Spleen (tissue), 11 donors: ENCODE measurements around the gene ZNF207. TPM values are rescaled to one million over a fixed set of nuclear protein-coding genes. Genes with fewer than 3 reads are reported as not detected.
A peak's percentile ranks its signal among the peaks of the same experiment; 100 is the strongest.

Experiments
- DNase-seq: peaks from one replicate; pipeline ENCODE4 v3.0.0-alpha.2; 2020
- H3K27ac ChIP-seq, 8 donors: fragments of 200-600 bp; sonication (generic) in 7 of 8; 1 replicate in 4 of 8; 2 replicates in 4 of 8; pipeline versions ENCODE4 v1.5.0 to v1.8.0; 2016 to 2021; ENCODE audit warnings: inconsistent platforms in 4 of 8, mild to moderate bottlenecking in 4 of 8, moderate library complexity in 1 of 8
- H3K27me3 ChIP-seq, 7 donors: fragments of 200-600 bp; sonication (generic) in 6 of 7; replicated peaks in 1 of 7; 1 replicate in 4 of 7; 2 replicates in 3 of 7; pipeline versions ENCODE4 v1.5.0 to v1.8.0; 2016 to 2021; ENCODE audit warnings: inconsistent platforms in 3 of 7, mild to moderate bottlenecking in 1 of 7
- H3K36me3 ChIP-seq, 6 donors: fragments of 200-600 bp; sonication (generic) in 5 of 6; 1 replicate in 4 of 6; 2 replicates in 2 of 6; pipeline versions ENCODE4 v1.5.0 to v1.8.0; 2016 to 2021; ENCODE audit warnings: inconsistent platforms in 2 of 6
- H3K4me1 ChIP-seq, 6 donors: fragments of 200-600 bp; sonication (generic) in 5 of 6; 1 replicate in 3 of 6; 2 replicates in 3 of 6; pipeline versions ENCODE4 v1.5.0 to v1.8.0; 2016 to 2021; ENCODE audit warnings: inconsistent platforms in 3 of 6
- H3K4me3 ChIP-seq, 8 donors: fragments of 200-600 bp; sonication (generic) in 7 of 8; 1 replicate in 4 of 8; 2 replicates in 4 of 8; pipeline versions ENCODE4 v1.5.0 to v1.8.0; 2016 to 2021; ENCODE audit warnings: inconsistent platforms in 4 of 8, mild to moderate bottlenecking in 4 of 8, moderate library complexity in 2 of 8
- H3K9me3 ChIP-seq, 8 donors: fragments of 200-600 bp; sonication (generic) in 7 of 8; 1 replicate in 4 of 8; 2 replicates in 4 of 8; pipeline versions ENCODE4 v1.5.0 to v1.8.0; 2016 to 2021; ENCODE audit warnings: inconsistent platforms in 4 of 8
- POLR2A ChIP-seq, 3 donors: fragments of 450-650 bp; IDR thresholded peaks; one replicate each; pipeline ENCODE4 v1.5.1; 2017; ENCODE audit warnings: antibody characterized with exemption in 3 of 3, mild to moderate bottlenecking in 1 of 3
- POLR2AphosphoS5 ChIP-seq, 3 donors: sonication (generic); formaldehyde crosslinking; IDR thresholded peaks; one replicate each; pipeline ENCODE4 v1.5.1; 2017; ENCODE audit warnings: antibody characterized with exemption in 3 of 3
- WGBS, 5 donors: extraction: QIAGEN DNeasy Blood & Tissue Kit in 3 of 5; methylation state at CpG; one replicate each; pipeline versions ENCODE4 v1.1.5 to v1.1.7; 2013 to 2018; 5-methylcytosine and 5-hydroxymethylcytosine counted together
- intact Hi-C: fragments of 100-400 bp; cut with DNase I; formaldehyde crosslinking; loops from one replicate; pipeline ENCODE4 v1.15.0; 2023; ENCODE audit warnings: low total_unique reads
- polyA plus RNA-seq, 3 donors: library from polyadenylated mRNA; stranded (reverse); fragments of 200-250 nt; gene quantifications; one replicate each; pipeline ENCODE4 v1.2.1, GENCODE V29; 2013
- total RNA-seq, 7 donors: library from RNA; depleted of rRNA in 3 of 7; stranded (reverse); fragments of >200 nt in 3 of 7; fragmentation: NEBNext Ultra II Directional in 4 of 7; extraction: Animal tissue kit (Norgen Biotek cat#: 25700) in 4 of 7; gene quantifications; one replicate each; pipeline versions ENCODE4 v1.1.0 to v1.2.1, GENCODE V29; 2016 to 2021
- TF ChIP-seq, protein P1 (sequence below), 11 experiments: fragments of 200-600 bp in 7 of 11; fragments of 450-650 bp in 4 of 11; sonication (generic) in 4 of 11; IDR thresholded peaks in 8 of 11; conservative IDR thresholded peaks in 3 of 11; 1 replicate in 7 of 11; 2 replicates in 4 of 11; pipeline versions ENCODE4 v1.4.0 to v1.8.0; 2016 to 2021; ENCODE audit warnings: antibody characterized with exemption in 11 of 11, inconsistent platforms in 4 of 11, mild to moderate bottlenecking in 1 of 11
- donor health status: healthy with polysubstance abuse.
- donor health status: DM: no; HTN: no; CAD: no; lungs with moderate emphysema.
- donor health status: DM: no; HTN: no; CAD: no.
- donor health status: Bipolar disorder and iron deficiency.
- donor health status: healthy.
- donor health status: DM: no; HTN: no; CAD: no.
- donor health status: DM: yes; HTN: yes; CAD: no.

ZNF207 gene
- total and polyA plus RNA-seq, 10 donors: 38.9 to 300 (median 213) TPM

DNA sequence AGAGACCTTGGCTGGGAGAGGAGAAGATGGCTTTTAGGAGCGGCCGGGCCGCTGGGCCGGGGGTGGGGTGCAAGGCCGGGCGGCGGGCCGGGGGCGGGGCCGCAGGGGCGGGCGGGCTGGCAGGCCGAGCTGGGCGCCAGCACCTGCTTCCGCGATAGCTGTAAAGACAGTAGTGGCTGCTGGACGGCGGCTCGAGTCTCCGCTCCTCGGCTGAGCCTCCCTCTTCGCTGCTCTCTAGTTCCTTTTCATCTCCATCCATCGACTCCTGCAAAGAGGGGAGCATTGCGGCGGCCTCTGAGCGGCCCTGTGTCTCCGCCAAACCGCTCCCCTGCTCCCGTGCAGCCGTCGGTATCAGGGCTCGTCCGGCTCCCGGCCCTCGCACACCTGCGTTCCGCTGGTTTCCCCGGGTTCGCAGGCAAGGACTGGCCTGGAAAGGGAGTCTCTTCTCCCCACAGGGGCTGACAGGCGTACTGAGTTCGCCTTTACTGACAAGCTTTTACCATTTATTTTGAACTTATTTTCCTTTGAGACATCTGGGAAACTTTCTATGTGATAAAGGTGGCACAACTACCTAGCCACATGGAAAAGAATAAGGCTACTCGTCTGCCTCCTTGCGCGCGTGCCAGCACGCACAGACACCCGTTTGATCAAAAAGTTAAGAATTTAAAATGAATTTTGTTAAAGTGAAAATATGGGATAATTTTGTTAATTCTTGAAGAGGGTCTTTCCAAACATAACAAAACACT lies 7.9 kb upstream of the ZNF207 start, which contains the start of gene C17orf75:
TSS of gene C17orf75 (minus strand) at position 317 of the 746 bp plus-strand sequence. CDS start at position 283, 34 bp downstream.
- DNase-seq: peak; percentile 95
- intact Hi-C loops: no loop called here
- Histone ChIP-seq H3K9me3 (no peaks in the 10 kb centered on the region), H3K4me1 (peaks cover 4 to 33% (median 20%) of the 10 kb centered on the region in 6 donors), H3K4me3 (peak within 1 kb of the TSS; percentile 48 to 81 (median 63)), H3K36me3 (peaks cover 0 to 31% (median 11%) of the 10 kb centered on the region in 6 donors), H3K27me3 (no peaks in the 10 kb centered on the region), H3K27ac (peak within 1 kb of the TSS; percentile 66 to 91 (median 85))
- WGBS, 5 donors: 6 to 10% (median 7%) methylated on average over 26 to 47 of the region's 47 CpGs
- no peak for TF ChIP-seq POLR2A (IDR thresholded peaks at IDR 0.05)
- TF ChIP-seq POLR2AphosphoS5 (IDR thresholded peaks at IDR 0.05): peak in 2 of 3 donors; percentile 71 to 88
- TF ChIP-seq, protein P1, sequence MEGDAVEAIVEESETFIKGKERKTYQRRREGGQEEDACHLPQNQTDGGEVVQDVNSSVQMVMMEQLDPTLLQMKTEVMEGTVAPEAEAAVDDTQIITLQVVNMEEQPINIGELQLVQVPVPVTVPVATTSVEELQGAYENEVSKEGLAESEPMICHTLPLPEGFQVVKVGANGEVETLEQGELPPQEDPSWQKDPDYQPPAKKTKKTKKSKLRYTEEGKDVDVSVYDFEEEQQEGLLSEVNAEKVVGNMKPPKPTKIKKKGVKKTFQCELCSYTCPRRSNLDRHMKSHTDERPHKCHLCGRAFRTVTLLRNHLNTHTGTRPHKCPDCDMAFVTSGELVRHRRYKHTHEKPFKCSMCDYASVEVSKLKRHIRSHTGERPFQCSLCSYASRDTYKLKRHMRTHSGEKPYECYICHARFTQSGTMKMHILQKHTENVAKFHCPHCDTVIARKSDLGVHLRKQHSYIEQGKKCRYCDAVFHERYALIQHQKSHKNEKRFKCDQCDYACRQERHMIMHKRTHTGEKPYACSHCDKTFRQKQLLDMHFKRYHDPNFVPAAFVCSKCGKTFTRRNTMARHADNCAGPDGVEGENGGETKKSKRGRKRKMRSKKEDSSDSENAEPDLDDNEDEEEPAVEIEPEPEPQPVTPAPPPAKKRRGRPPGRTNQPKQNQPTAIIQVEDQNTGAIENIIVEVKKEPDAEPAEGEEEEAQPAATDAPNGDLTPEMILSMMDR (IDR thresholded peaks at IDR 0.05 in 8 of 11, conservative IDR thresholded peaks at IDR 0.05 in 3 of 11): no peak

DNA sequence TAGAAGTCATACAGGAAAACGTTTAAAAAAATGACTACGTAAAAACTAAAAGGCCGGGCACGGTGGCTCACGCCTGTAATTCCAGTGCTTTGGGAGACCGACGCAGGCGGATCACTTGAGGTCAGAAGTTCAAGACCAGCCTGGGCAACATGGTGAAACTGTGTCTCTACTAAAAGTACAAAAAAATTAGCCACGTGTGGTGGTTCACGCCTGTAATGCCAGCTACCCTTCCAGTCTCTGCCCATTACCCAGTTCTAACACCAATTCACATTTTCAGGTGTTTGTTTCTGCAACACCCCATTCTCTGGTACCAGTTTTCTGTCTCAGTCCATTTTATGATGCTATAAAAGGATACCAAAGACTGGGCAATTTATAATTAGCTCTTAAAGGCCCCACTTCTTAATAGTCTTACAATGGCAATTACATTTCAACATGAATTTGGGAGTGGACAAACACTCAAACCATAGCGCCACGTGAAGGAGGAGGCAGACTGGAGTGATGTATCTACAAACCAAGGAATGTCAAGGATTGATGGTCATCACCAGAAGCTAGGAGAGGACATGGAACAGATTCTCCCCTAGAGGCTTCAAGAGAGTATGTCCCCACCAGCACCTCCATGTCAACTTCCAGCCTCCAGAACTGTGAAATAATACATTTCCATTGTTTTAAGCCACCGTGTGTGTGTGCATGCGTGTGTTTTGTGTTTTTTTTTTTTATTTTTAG lies 7.2 kb upstream of the ZNF207 start:
- peaks cover 4 to 33% (median 20%) of the 10 kb centered on the region in 6 donors for H3K4me1 ChIP-seq
- no peaks in the 10 kb centered on the region for H3K9me3 ChIP-seq
- peak overlapping the region in 6 of 8 donors; percentile 62 to 81 (median 64) for H3K4me3 ChIP-seq
- intact Hi-C loops: no loop called here
- no peak for DNase-seq
- 67 to 82% (median 77%) methylated on average over 14 of the region's 14 CpGs for WGBS, 5 donors
- H3K27me3 ChIP-seq: no peaks in the 10 kb centered on the region
- peak overlapping the region; percentile 66 to 91 (median 85) for H3K27ac ChIP-seq
- peaks cover 0 to 23% (median 4%) of the 10 kb centered on the region in 6 donors for H3K36me3 ChIP-seq
- TF ChIP-seq, protein P1 (IDR thresholded peaks at IDR 0.05 in 8 of 11, conservative IDR thresholded peaks at IDR 0.05 in 3 of 11): no peak
- no peak for TF ChIP-seq POLR2A (IDR thresholded peaks at IDR 0.05)
- no peak for TF ChIP-seq POLR2AphosphoS5 (IDR thresholded peaks at IDR 0.05)

DNA sequence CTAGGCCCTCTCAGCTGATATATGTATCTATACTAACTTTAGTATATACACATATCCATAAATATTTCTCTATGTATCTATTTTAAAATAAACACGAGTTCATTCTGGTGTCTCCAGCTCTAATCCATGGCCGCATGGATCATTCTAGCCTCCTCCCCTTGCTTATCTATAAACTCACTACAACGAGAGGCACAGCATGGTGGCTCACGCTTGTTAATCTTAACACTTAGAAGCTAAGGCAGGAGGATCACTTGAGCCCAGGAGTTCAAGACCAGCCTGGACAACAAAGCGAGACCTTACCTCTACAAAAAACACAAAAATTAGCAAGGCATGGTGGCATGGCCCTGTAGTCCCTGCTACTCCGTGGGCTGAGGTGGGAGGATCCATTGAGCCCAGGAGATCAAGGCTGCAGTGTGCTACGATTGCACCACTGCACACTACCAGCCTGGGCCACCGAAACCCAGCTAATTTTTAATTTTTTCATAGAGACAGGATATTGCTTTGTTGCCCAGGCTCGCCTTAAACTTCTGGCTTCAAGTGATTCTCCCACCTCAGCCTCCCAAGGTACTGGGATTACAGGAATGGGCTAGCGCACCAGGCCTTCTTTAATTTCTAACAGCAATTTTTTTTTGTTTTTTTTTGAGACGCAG lies 3.9 kb upstream of the ZNF207 start:
- no peak for DNase-seq
- 89 to 93% (median 93%) methylated on average over 11 of the region's 11 CpGs for WGBS, 5 donors

More for the DNA sequence above, 3.9 kb upstream of the ZNF207 start:
- Histone ChIP-seq H3K4me1 (peaks cover 9 to 37% (median 26%) of the 10 kb centered on the region in 6 donors), H3K36me3 (no peaks in the 10 kb centered on the region), H3K4me3 (no peak overlapping the region), H3K9me3 (no peaks in the 10 kb centered on the region), H3K27ac (no peak overlapping the region), H3K27me3 (no peaks in the 10 kb centered on the region)
- TF ChIP-seq POLR2A (IDR thresholded peaks at IDR 0.05) (no peak), POLR2AphosphoS5 (IDR thresholded peaks at IDR 0.05) (no peak)
- TF ChIP-seq, protein P1 (IDR thresholded peaks at IDR 0.05 in 8 of 11, conservative IDR thresholded peaks at IDR 0.05 in 3 of 11): no peak
- intact Hi-C loops: no loop called here
